Measurements from ENCODE around the gene UBE2D4.
"Not testable (repeated sequence)": the region's sequence is repeated elsewhere in the genome, so short reads cannot be mapped to it uniquely, and the experiment has no call there.

The UBE2D4 gene

GRCh38 chr7:43895847-43896415 is 30.3 kb upstream of the UBE2D4 start:
- H3K4me1 Mint-ChIP-seq (ENCODE audit: low read depth in 2 of 2) = peaks cover 29 to 42% of the 10 kb centered on the region in 2 donors
- H3K27me3 Mint-ChIP-seq = no peaks in the 10 kb centered on the region
- peaks cover 11% of the 10 kb centered on the region for H3K36me3 Mint-ChIP-seq (ENCODE audit: insufficient read depth)
- H3K9me3 Mint-ChIP-seq = no peaks in the 10 kb centered on the region
- H3K4me3 Mint-ChIP-seq = no peak overlapping the region
- DNase-seq (no peak), ATAC-seq (replicated peaks) (no peak)
- H3K27ac Mint-ChIP-seq = peak overlapping the region in 1 of 2 donors; percentile 3

- H3K4me1 Mint-ChIP-seq (ENCODE audit: low read depth in 2 of 2) = peaks cover 28 to 46% of the 10 kb centered on the region in 2 donors
- H3K36me3 Mint-ChIP-seq (ENCODE audit: insufficient read depth); H3K9me3 Mint-ChIP-seq; DNase-seq; ATAC-seq (replicated peaks); H3K27me3 Mint-ChIP-seq; H3K4me3 Mint-ChIP-seq; H3K27ac Mint-ChIP-seq: not testable (repeated sequence)
Observed at GRCh38 chr7:43898571-43898970, 27.7 kb upstream of the UBE2D4 start.

- ATAC-seq (replicated peaks) (no peak), DNase-seq (no peak)
- Mint-ChIP-seq H3K27ac (peak overlapping the region in 1 of 2 donors; percentile 56), H3K4me3 (peak overlapping the region in 1 of 2 donors; percentile 21), H3K27me3 (no peaks in the 10 kb centered on the region), H3K9me3 (no peaks in the 10 kb centered on the region), H3K36me3 (ENCODE audit: insufficient read depth) (peaks cover 5% of the 10 kb centered on the region), H3K4me1 (ENCODE audit: low read depth in 2 of 2) (peaks cover 29 to 37% of the 10 kb centered on the region in 2 donors)
Observed at GRCh38 chr7:43902542-43903054, 23.6 kb upstream of the UBE2D4 start.

GRCh38 chr7:43904533-43905208 is 21.6 kb upstream of the UBE2D4 start:
- peak overlapping the region; percentile 93 to 96 for H3K4me3 Mint-ChIP-seq
- no peaks in the 10 kb centered on the region for H3K27me3 Mint-ChIP-seq
- no peaks in the 10 kb centered on the region for H3K9me3 Mint-ChIP-seq
- peaks cover 5% of the 10 kb centered on the region for H3K36me3 Mint-ChIP-seq (ENCODE audit: insufficient read depth)
- H3K4me1 Mint-ChIP-seq (ENCODE audit: low read depth in 2 of 2) = peaks cover 29 to 37% of the 10 kb centered on the region in 2 donors
- H3K27ac Mint-ChIP-seq = peak overlapping the region; percentile 55 to 93
- ATAC-seq (replicated peaks) (no peak), DNase-seq (no peak)

GRCh38 chr7:43905209-43905946 is 20.9 kb upstream of the UBE2D4 start:
- peaks cover 27 to 37% of the 10 kb centered on the region in 2 donors for H3K4me1 Mint-ChIP-seq (ENCODE audit: low read depth in 2 of 2)

GRCh38 chr7:43905956-43906330 is 20.3 kb upstream of the UBE2D4 start:
- ATAC-seq (replicated peaks) (peak; percentile 41), DNase-seq (peak; percentile 3 to 22 (median 8))
- no peaks in the 10 kb centered on the region for H3K9me3 Mint-ChIP-seq
- peak overlapping the region; percentile 93 to 96 for H3K4me3 Mint-ChIP-seq
- peaks cover 27 to 37% of the 10 kb centered on the region in 2 donors for H3K4me1 Mint-ChIP-seq (ENCODE audit: low read depth in 2 of 2)
- peaks cover 5% of the 10 kb centered on the region for H3K36me3 Mint-ChIP-seq (ENCODE audit: insufficient read depth)
- no peaks in the 10 kb centered on the region for H3K27me3 Mint-ChIP-seq
- H3K27ac Mint-ChIP-seq = peak overlapping the region; percentile 93

More at GRCh38 chr7:43905209-43905946, 20.9 kb upstream of the UBE2D4 start:
- no peak for DNase-seq
- no peak for ATAC-seq (replicated peaks)
- Mint-ChIP-seq H3K36me3 (ENCODE audit: insufficient read depth) (peaks cover 5% of the 10 kb centered on the region), H3K9me3 (no peaks in the 10 kb centered on the region), H3K27me3 (no peaks in the 10 kb centered on the region), H3K4me3 (peak overlapping the region; percentile 93 to 96), H3K27ac (peak overlapping the region; percentile 93)

GRCh38 chr7:43906331-43907010 is 19.8 kb upstream of the UBE2D4 start, which contains the start of gene URGCP:
Gene URGCP, minus strand, starts transcription at chr7:43906596. Its CDS starts 21 bp downstream, at chr7:43906575.
- H3K27me3 Mint-ChIP-seq = no peaks in the 10 kb centered on the region
- ATAC-seq (replicated peaks) (peak; percentile 95), DNase-seq (peak; percentile 29 to 48 (median 45))
- H3K4me3 Mint-ChIP-seq = peak within 1 kb of the TSS; percentile 93 to 96
- no peaks in the 10 kb centered on the region for H3K9me3 Mint-ChIP-seq
- peaks cover 5% of the 10 kb centered on the region for H3K36me3 Mint-ChIP-seq (ENCODE audit: insufficient read depth)
- peaks cover 27 to 34% of the 10 kb centered on the region in 2 donors for H3K4me1 Mint-ChIP-seq (ENCODE audit: low read depth in 2 of 2)
- peak within 1 kb of the TSS; percentile 93 for H3K27ac Mint-ChIP-seq

- ATAC-seq (replicated peaks) (no peak), DNase-seq (no peak)
- no peaks in the 10 kb centered on the region for H3K27me3 Mint-ChIP-seq
- H3K4me3 Mint-ChIP-seq = no peak overlapping the region
- H3K36me3 Mint-ChIP-seq (ENCODE audit: insufficient read depth) = no peaks in the 10 kb centered on the region
- H3K27ac Mint-ChIP-seq = no peak overlapping the region
- no peaks in the 10 kb centered on the region for H3K4me1 Mint-ChIP-seq (ENCODE audit: low read depth in 2 of 2)
- no peaks in the 10 kb centered on the region for H3K9me3 Mint-ChIP-seq
Observed at GRCh38 chr7:43914795-43915194, 11.4 kb upstream of the UBE2D4 start.

- DNase-seq (no peak), ATAC-seq (replicated peaks) (no peak)
- H3K9me3 Mint-ChIP-seq = no peaks in the 10 kb centered on the region
- no peaks in the 10 kb centered on the region for H3K27me3 Mint-ChIP-seq
- H3K4me3 Mint-ChIP-seq = no peak overlapping the region
- H3K27ac Mint-ChIP-seq = no peak overlapping the region
- peaks cover 0 to 4% of the 10 kb centered on the region in 2 donors for H3K4me1 Mint-ChIP-seq (ENCODE audit: low read depth in 2 of 2)
- H3K36me3 Mint-ChIP-seq (ENCODE audit: insufficient read depth) = no peaks in the 10 kb centered on the region
Observed at GRCh38 chr7:43915907-43916306, 10.3 kb upstream of the UBE2D4 start.

GRCh38 chr7:43921423-43921822 is 4.8 kb upstream of the UBE2D4 start:
- Mint-ChIP-seq H3K9me3 (no peaks in the 10 kb centered on the region), H3K27ac (no peak overlapping the region), H3K4me1 (ENCODE audit: low read depth in 2 of 2) (peaks cover 10 to 17% of the 10 kb centered on the region in 2 donors), H3K4me3 (no peak overlapping the region), H3K36me3 (ENCODE audit: insufficient read depth) (peaks cover 2% of the 10 kb centered on the region), H3K27me3 (no peaks in the 10 kb centered on the region)
- ATAC-seq (replicated peaks) = no peak
- DNase-seq = no peak

- H3K9me3 Mint-ChIP-seq = no peaks in the 10 kb centered on the region
- H3K4me3 Mint-ChIP-seq = no peak overlapping the region
- peaks cover 5% of the 10 kb centered on the region for H3K36me3 Mint-ChIP-seq (ENCODE audit: insufficient read depth)
- H3K27ac Mint-ChIP-seq = no peak overlapping the region
- ATAC-seq (replicated peaks) = no peak
- H3K27me3 Mint-ChIP-seq = no peaks in the 10 kb centered on the region
- peaks cover 16 to 22% of the 10 kb centered on the region in 2 donors for H3K4me1 Mint-ChIP-seq (ENCODE audit: low read depth in 2 of 2)
- DNase-seq = no peak
Observed at GRCh38 chr7:43922726-43923125, 3.5 kb upstream of the UBE2D4 start.

- no peaks in the 10 kb centered on the region for H3K9me3 Mint-ChIP-seq
- ATAC-seq (replicated peaks) (peak; percentile 5), DNase-seq (no peak)
- H3K4me1 Mint-ChIP-seq (ENCODE audit: low read depth in 2 of 2) = peaks cover 18 to 21% of the 10 kb centered on the region in 2 donors
- H3K36me3 Mint-ChIP-seq (ENCODE audit: insufficient read depth) = peaks cover 9% of the 10 kb centered on the region
- peak overlapping the region; percentile 80 to 82 for H3K4me3 Mint-ChIP-seq
- H3K27ac Mint-ChIP-seq = peak overlapping the region; percentile 90 to 97
- no peaks in the 10 kb centered on the region for H3K27me3 Mint-ChIP-seq
Observed at GRCh38 chr7:43926798-43927123, 525 bp downstream of the UBE2D4 start.

- H3K27me3 Mint-ChIP-seq = no peaks in the 10 kb centered on the region
- DNase-seq (no peak), ATAC-seq (replicated peaks) (no peak)
- H3K36me3 Mint-ChIP-seq (ENCODE audit: insufficient read depth) = peaks cover 9% of the 10 kb centered on the region
- H3K27ac Mint-ChIP-seq = no peak overlapping the region
- no peak overlapping the region for H3K4me3 Mint-ChIP-seq
- no peaks in the 10 kb centered on the region for H3K9me3 Mint-ChIP-seq
- H3K4me1 Mint-ChIP-seq (ENCODE audit: low read depth in 2 of 2) = peaks cover 14 to 18% of the 10 kb centered on the region in 2 donors
Observed at GRCh38 chr7:43927810-43928209, 1.6 kb downstream of the UBE2D4 start.

All from effector memory CD8-positive, alpha-beta T cell (primary cell).